SKM-1 (cell line): Measurements from ENCODE around the gene XIRP1.
A peak's percentile ranks its signal among the peaks of the same experiment; 100 is the strongest.

Experiments used
- DNase-seq: peaks from one replicate; lab custom pipeline; 2025; ENCODE audit not compliant: unreplicated experiment; lab: John Stamatoyannopoulos, UW

XIRP1 gene

DNA sequence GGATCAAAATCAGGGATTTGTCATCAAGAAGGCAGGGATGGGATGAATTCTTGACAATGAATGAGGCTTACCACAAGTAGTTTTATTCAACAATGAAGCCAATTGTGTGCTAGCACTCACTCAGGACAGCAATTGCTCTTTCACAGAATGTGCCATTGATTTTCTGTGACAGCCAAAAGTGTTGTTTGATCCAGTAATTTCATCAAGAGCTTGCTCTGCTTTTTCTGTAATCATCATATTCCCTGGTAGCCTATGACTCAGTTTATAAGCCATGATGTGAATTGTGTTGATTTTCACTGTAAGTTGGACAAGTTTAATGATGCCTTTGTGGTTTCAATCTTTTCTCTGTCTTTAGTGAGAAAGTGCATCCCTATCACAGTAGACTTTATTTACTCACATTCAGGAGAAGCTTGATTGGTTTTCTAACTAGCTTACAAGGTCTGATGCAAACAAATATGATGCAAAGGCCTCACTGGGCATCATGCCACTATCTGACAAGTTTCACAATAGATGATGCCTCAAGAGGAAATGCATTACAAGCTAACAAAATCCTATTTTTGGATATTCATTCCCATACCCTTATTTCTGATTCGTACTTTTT, 25.4 kb downstream of the XIRP1 start:
- DNase-seq, result peak; percentile 15

DNA sequence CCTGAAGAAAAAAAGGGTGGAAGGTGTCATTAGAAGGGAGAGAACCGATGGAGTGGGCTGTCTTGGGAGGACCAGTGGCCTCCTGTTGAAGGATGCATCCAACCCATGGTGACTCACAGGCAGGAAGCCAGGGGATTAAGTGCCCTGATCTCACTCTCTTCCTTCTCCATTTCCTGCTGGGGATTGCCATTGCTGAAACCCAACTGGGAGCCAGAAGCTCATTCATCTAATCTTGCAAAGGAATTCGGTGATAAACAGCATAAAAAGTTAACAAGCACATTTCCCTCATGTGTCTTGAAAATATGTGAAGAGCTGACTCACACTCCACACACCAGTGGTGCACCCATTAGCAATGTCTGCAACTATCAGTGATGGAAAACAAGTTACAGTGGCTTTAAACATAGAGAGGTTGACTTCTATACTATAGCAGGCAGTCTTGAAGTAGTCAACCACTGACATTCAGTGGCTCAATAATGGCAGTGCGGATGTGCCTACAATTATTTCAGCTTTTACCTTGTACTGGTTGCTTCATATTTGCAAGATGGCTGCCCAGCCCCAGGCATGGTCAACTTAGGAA, 26.2 kb downstream of the XIRP1 start:
- no peak for DNase-seq

DNA sequence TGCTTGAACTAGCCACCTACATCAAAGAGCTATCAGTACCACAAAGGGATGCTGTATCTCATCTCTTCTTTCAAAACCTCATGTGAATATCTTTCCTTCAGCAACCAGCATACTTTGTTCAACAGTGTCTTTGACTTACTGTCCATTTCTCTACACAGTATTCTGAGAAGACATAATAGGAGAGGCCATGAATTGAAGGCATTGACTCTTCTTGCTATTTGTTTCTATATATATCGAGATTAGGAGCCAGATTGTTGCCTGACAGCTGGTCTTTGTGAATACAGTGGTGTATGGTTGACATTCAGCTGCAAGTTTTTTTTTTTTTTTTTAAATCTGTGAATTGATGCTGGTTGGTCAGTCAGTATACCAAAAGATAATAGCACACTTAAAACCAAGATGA, 26.9 kb downstream of the XIRP1 start:
- DNase-seq, result no peak

DNA sequence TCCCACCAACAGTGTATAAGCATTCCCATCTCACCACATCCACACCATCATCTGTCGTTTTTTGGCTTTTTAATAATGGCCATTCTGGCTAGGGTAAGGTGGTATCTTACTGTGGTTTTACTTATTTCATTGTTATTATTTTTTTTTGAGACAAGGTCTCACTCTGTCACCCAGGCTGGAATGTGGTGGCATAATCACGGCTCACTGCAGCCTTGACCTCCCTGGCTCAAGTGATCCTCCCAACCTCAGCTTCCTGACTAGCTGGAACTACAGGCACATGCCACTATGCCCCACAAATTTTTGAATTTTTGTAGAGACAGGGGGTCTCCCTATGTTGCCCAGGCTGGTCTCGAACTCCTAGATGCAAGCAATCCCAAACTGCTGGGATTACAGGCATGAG, 28.0 kb downstream of the XIRP1 start:
- no peak for DNase-seq

- DNase-seq, result no peak
These were observed 34.2 kb downstream of the XIRP1 start for GRCh38 chr3:39158148-39158715.

DNA sequence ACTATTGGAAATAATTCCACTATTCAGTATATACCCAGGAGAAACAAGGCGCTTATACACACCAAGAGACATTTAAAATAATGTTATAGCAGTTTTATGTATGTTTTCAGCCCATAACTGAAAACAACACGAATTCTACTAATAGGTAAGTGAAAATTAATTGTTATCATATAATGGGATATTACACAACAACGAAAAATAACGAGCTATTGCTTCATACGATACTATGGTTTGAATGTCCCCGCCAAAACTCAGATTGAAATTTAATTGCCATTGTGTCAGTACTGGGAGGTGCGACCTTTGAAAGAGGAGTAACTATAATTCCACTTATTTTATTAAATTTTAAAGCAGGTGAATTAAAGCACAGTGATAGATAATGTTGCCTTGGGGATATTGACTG, 35.0 kb downstream of the XIRP1 start:
- DNase-seq, result no peak

- no peak for DNase-seq
These were observed 36.0 kb downstream of the XIRP1 start for GRCh38 chr3:39156421-39156820.

DNA sequence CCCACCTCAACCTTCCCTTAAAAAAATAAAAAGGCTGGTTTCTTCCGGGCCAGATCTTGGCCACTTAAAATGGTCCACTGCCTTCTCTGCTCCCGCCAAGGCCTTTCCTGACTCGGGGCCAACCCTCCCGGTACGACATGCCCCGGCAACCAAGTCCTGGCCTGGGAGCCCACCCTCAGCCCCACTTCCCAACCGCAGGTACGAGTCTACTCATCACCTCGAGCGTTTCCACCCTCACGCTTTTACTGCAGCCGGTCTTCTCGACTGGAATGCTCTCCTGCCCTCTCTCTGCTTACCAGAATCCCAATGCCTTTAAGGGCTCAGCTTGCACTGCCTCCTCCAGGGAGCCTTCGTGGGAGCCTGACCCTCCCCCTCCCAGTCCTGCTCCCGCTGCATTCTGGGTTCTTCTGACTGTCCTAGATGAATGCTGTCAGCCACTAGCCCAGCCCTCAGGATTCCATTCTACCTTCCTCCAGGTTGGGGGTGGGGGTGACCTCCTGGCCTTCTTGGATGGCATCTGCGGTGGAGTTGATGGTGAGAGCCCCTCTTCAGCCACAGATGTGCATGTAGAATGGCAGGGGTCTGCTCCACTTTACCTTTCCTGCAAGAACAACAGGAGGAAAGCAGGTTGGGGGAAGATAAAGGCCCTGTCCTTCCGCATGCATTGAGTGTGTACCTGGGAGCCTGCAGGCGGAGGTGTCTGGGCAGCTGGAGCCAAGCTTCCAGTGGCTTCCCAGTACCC, 37.9 kb downstream of the XIRP1 start:
- DNase-seq, result no peak

GRCh38 chr3:39153977-39154279, 38.5 kb downstream of the XIRP1 start:
- no peak for DNase-seq

GRCh38 chr3:39150803-39151631, 41.4 kb downstream of the XIRP1 start:
- no peak for DNase-seq

DNA sequence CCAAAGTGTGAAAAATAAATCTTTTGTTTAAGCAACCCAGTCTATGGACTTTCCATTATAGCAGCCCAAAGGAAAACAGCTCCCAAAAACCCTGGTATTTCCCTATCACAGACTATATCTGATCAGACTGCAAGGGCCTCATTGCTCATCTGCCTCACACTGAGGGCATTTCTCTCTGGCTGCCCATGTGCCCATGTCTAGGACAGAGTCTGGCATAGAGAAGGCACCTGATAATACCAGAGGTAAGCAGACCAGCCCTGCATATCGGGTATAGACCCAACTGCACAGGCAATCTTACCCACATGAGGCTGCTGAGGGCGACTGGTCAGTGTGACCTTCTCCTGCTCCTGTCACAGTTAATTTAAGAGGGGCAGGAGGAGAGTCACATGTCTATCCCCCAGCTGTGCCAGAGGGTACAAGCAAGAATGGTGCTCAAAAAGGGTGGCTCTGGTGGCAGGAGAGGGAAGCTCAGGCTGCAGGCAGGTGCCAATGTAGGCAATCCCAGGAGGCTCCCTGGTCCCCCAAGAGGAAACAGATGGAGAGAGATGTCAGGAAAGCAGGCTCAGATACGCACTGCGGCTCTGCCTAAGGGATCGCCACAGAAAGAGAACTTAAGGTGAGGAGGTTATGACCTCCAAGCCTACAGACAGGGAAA, 42.1 kb downstream of the XIRP1 start:
- no peak for DNase-seq

- no peak for DNase-seq
These were observed 42.8 kb downstream of the XIRP1 start for GRCh38 chr3:39149498-39150147.

DNA sequence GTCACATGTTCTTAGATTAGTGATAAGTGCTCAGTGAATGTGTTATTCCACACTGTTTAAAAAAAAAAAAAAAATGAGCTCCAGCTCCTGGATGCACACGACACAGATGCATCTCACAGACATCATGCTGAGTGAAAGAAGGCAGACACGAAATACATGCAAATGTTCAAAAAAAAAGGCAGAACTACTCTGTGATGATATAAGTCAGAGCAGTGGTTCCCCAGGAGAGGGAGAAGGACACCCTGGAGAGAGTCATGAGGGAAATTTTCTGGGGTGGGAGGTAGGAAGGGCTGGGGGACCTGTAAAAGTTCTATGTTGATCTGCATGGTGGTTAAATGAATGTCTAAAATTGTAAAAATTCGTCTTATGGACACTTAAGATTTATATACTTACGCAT, 43.3 kb downstream of the XIRP1 start:
- no peak for DNase-seq

GRCh38 chr3:39148435-39149058, 43.8 kb downstream of the XIRP1 start:
- DNase-seq, result peak; percentile 24

- DNase-seq, result peak; percentile 62
These were observed 44.5 kb downstream of the XIRP1 start for GRCh38 chr3:39147711-39148434.

DNA sequence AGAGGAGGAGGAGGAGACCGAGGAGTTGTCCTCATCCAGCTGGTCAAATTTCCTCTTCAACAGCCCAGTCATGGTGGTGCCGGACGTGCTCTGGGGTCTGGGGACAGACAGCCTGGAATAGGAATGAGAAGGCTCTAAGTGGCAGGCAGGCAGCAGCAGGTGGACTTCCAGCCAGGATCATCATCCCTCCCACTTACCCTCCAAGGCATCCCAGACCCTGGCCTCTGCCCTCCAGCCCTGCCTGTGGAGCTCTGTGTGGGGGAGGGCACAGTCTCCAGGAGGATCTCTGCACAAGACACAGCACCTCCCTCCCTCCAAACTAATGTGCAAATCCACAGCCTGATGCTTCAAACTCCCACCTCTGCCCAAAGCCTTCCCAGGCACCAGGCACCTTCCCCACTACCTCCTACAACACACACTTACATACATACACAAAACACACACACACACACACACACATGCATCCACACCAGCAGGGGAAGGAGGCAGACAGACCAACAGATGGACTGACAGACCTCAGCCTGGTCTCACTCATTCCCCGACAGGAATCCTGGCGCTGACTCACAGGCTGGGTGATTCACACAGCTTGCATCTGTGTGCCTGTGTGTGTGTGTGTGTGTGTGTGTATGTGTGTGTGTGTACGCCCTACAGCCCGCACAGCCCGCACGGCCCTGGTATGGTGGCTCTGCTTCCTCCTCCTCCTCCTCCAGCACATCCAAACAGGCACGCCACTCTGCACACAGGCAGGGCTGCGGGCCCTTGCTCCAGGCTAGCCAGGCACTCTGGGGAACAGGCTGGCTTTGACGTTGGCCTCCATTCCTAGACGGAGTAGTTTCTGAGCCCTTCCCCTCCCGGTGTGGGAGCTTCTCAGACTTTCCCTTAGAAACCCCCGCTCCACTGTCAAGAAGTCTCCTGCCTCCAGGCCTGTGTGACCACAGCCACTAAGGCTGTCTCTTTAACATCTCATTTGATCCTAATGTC, 45.5 kb downstream of the XIRP1 start:
- DNase-seq, result no peak

GRCh38 chr3:39146083-39146501, 46.3 kb downstream of the XIRP1 start:
- DNase-seq, result no peak

GRCh38 chr3:39144748-39145380, 47.5 kb downstream of the XIRP1 start:
- no peak for DNase-seq
